Measurements from ENCODE around the gene EHF.

The EHF gene

GRCh38 chr11:34638897-34639296 is 18.0 kb downstream of the EHF start:
- no peak for DNase-seq (ENCODE audit: low spot score)
- Histone ChIP-seq H3K4me1 (ENCODE audit: insufficient read depth, poor library complexity, severe bottlenecking) (peaks cover 74% of the 10 kb centered on the region), H3K27ac (ENCODE audit: poor library complexity, severe bottlenecking) (peak overlapping the region; percentile 77)

DNA sequence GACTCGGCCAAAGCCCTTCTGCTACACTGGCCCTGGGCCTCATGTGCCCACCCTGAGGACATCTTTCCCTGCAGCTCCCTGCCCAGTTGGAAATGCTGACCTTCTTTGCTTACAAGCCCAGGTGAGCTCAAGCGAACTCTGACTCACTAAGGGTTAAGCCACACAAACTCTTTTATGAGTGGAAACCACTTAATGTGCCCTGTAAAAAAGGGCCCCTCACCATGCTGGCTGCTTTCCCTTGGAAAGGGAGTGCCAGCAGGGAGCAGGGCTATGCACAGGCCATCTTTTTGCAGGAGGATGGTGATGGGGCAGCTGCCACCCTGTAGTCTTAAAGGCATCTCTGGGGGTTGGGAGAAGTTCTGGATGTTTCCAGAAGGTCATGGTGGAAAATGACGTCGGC is 18.7 kb downstream of the EHF start:
- Histone ChIP-seq H3K9me3 (ENCODE audit: severe bottlenecking) (no peaks in the 10 kb centered on the region), H3K4me1 (ENCODE audit: insufficient read depth, poor library complexity, severe bottlenecking) (peaks cover 74% of the 10 kb centered on the region), H3K27me3 (ENCODE audit: insufficient read depth, poor library complexity, severe bottlenecking) (no peaks in the 10 kb centered on the region), H3K36me3 (ENCODE audit: low read depth) (no peaks in the 10 kb centered on the region), H3K4me3 (ENCODE audit: severe bottlenecking) (no peak overlapping the region), H3K27ac (ENCODE audit: poor library complexity, severe bottlenecking) (peak overlapping the region; percentile 77)
- ATAC-seq (ENCODE audit: low read depth) = peak; percentile 23; the same call in 2 of the 3 replicates
- no peak for DNase-seq (ENCODE audit: low spot score)
- TF ChIP-seq, protein P1, sequence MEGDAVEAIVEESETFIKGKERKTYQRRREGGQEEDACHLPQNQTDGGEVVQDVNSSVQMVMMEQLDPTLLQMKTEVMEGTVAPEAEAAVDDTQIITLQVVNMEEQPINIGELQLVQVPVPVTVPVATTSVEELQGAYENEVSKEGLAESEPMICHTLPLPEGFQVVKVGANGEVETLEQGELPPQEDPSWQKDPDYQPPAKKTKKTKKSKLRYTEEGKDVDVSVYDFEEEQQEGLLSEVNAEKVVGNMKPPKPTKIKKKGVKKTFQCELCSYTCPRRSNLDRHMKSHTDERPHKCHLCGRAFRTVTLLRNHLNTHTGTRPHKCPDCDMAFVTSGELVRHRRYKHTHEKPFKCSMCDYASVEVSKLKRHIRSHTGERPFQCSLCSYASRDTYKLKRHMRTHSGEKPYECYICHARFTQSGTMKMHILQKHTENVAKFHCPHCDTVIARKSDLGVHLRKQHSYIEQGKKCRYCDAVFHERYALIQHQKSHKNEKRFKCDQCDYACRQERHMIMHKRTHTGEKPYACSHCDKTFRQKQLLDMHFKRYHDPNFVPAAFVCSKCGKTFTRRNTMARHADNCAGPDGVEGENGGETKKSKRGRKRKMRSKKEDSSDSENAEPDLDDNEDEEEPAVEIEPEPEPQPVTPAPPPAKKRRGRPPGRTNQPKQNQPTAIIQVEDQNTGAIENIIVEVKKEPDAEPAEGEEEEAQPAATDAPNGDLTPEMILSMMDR (IDR thresholded peaks at IDR 0.05; ENCODE audit: poor library complexity, severe bottlenecking) = no peak

More at GRCh38 chr11:34638897-34639296, 18.0 kb downstream of the EHF start:
- TF ChIP-seq, protein P1 (IDR thresholded peaks at IDR 0.05; ENCODE audit: poor library complexity, severe bottlenecking) = no peak
- no peaks in the 10 kb centered on the region for H3K27me3 ChIP-seq (ENCODE audit: insufficient read depth, poor library complexity, severe bottlenecking)
- H3K9me3 ChIP-seq (ENCODE audit: severe bottlenecking) = no peaks in the 10 kb centered on the region
- H3K36me3 ChIP-seq (ENCODE audit: low read depth) = no peaks in the 10 kb centered on the region
- no peak overlapping the region for H3K4me3 ChIP-seq (ENCODE audit: severe bottlenecking)
- ATAC-seq (ENCODE audit: low read depth) = no peak

- TF ChIP-seq, protein P1 (IDR thresholded peaks at IDR 0.05; ENCODE audit: poor library complexity, severe bottlenecking) = no peak
- peak; percentile 80 for ATAC-seq (ENCODE audit: low read depth)
- peak overlapping the region; percentile 77 for H3K27ac ChIP-seq (ENCODE audit: poor library complexity, severe bottlenecking)
- H3K4me3 ChIP-seq (ENCODE audit: severe bottlenecking) = no peak overlapping the region
- DNase-seq (ENCODE audit: low spot score) = peak; percentile 74
- peaks cover 77% of the 10 kb centered on the region for H3K4me1 ChIP-seq (ENCODE audit: insufficient read depth, poor library complexity, severe bottlenecking)
- no peaks in the 10 kb centered on the region for H3K27me3 ChIP-seq (ENCODE audit: insufficient read depth, poor library complexity, severe bottlenecking)
- H3K9me3 ChIP-seq (ENCODE audit: severe bottlenecking) = no peaks in the 10 kb centered on the region
- H3K36me3 ChIP-seq (ENCODE audit: low read depth) = no peaks in the 10 kb centered on the region
Measured at GRCh38 chr11:34640050-34640923, 19.4 kb downstream of the EHF start.

DNA sequence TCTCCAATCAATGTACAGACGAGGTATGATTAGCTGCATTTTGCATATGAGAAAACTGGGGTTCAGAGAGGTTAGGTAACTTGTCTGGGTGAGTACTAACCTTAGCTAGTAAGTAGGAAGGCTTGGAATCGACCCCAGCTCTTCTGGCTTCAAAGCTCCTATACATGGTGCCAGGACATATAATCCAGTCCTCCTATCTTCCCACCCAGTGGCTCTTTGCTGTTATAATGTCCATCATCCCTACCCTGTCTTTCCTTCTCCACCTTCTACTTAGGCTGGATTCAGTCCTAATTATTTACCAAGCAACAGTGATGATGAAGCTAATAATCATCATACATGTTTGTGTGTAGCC is 20.0 kb downstream of the EHF start:
- no peaks in the 10 kb centered on the region for H3K27me3 ChIP-seq (ENCODE audit: insufficient read depth, poor library complexity, severe bottlenecking)
- H3K36me3 ChIP-seq (ENCODE audit: low read depth) = no peaks in the 10 kb centered on the region
- TF ChIP-seq, protein P1 (IDR thresholded peaks at IDR 0.05; ENCODE audit: poor library complexity, severe bottlenecking) = no peak
- peak overlapping the region; percentile 77 for H3K27ac ChIP-seq (ENCODE audit: poor library complexity, severe bottlenecking)
- no peak for DNase-seq (ENCODE audit: low spot score)
- ATAC-seq (ENCODE audit: low read depth) = no peak
- H3K9me3 ChIP-seq (ENCODE audit: severe bottlenecking) = no peaks in the 10 kb centered on the region
- H3K4me3 ChIP-seq (ENCODE audit: severe bottlenecking) = no peak overlapping the region
- H3K4me1 ChIP-seq (ENCODE audit: insufficient read depth, poor library complexity, severe bottlenecking) = peaks cover 75% of the 10 kb centered on the region

DNA sequence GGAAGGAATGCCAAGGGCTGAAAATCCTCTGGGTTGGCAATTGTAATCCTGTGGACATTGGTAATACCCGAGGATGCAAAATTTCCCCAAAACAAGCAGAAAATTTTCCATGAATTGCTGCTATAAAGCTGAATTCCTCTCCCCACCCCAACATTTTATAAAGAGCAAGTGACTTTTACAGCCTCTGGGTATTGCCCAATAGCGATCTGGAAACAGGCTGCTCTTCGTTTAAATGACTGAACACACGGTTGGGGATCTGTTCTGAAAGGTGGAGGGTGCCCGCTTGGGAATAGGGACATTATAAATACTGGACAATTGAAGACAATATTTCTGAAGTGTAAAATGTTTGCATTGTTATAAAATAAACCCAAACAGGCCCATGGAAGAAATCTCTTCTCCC is 20.6 kb downstream of the EHF start:
- no peak overlapping the region for H3K4me3 ChIP-seq (ENCODE audit: severe bottlenecking)
- peaks cover 70% of the 10 kb centered on the region for H3K4me1 ChIP-seq (ENCODE audit: insufficient read depth, poor library complexity, severe bottlenecking)
- ATAC-seq (ENCODE audit: low read depth) (no peak), DNase-seq (ENCODE audit: low spot score) (no peak)
- H3K27ac ChIP-seq (ENCODE audit: poor library complexity, severe bottlenecking) = peak overlapping the region; percentile 77
- H3K9me3 ChIP-seq (ENCODE audit: severe bottlenecking) = no peaks in the 10 kb centered on the region
- TF ChIP-seq, protein P1 (IDR thresholded peaks at IDR 0.05; ENCODE audit: poor library complexity, severe bottlenecking) = no peak
- no peaks in the 10 kb centered on the region for H3K36me3 ChIP-seq (ENCODE audit: low read depth)
- H3K27me3 ChIP-seq (ENCODE audit: insufficient read depth, poor library complexity, severe bottlenecking) = no peaks in the 10 kb centered on the region
